ENCODE measurements around the gene SERPINB10. TPM values are rescaled to one million over a fixed set of nuclear protein-coding genes. Genes with fewer than 3 reads are reported as not detected.

SERPINB10 gene
- total and polyA plus RNA-seq, 2 of the 8 experiments (the other 6 are each of a cell fraction or from before 2014, with no cell fraction given): not detected

- H4K20me1 ChIP-seq (replicated peaks in 1 of 2; ENCODE audit: control insufficient read depth in 1 of 2, insufficient read depth in 2 of 2, low read length in 2 of 2): no peaks in the 10 kb centered on the region
- no peaks in the 10 kb centered on the region for H3K4me1 ChIP-seq (replicated peaks in 1 of 4; ENCODE audit: control insufficient read depth in 3 of 4, insufficient read depth in 4 of 4, low read length in 3 of 4)
- H2BK20ac ChIP-seq (ENCODE audit: low read length): no peak overlapping the region
- H3K56ac ChIP-seq (replicated peaks; ENCODE audit: insufficient read length, low read depth, low read length): no peak overlapping the region
- no peak overlapping the region for H3K4me3 ChIP-seq (ENCODE audit: extremely low read depth in 1 of 4, insufficient read depth in 2 of 4, low read depth in 3 of 4, low read length in 4 of 4)
- H2BK12ac ChIP-seq (ENCODE audit: low read depth, low read length): no peak overlapping the region
- no peak overlapping the region for H3K4ac ChIP-seq (replicated peaks; ENCODE audit: insufficient read length, low read depth, low read length)
- no peaks in the 10 kb centered on the region for H3K27me3 ChIP-seq (replicated peaks in 1 of 4; ENCODE audit: control insufficient read depth in 3 of 4, extremely low read depth in 1 of 4, insufficient read depth in 3 of 4, low read length in 3 of 4)
- DNase-seq (ENCODE audit: low read depth in 1 of 2, low spot score in 2 of 2) (no peak), FAIRE-seq (no peak)
- no peak overlapping the region for H2AFZ ChIP-seq (ENCODE audit: low read length)
- no peak overlapping the region for H3K9ac ChIP-seq (replicated peaks in 1 of 4; ENCODE audit: extremely low read depth in 1 of 4, low read depth in 3 of 4, low read length in 3 of 4)
- ChIA-PET POLR2A (ENCODE audit: partially characterized antibody) (no interaction called here), CTCF (ENCODE audit: partially characterized antibody) (interaction anchor here (1.1 to 1.6 kb wide), 3 partner anchors 11 to 73 kb away, joined by 4 to 6 read pairs (median 5); no protein-coding TSS in a partner anchor)
- H3K23ac ChIP-seq (ENCODE audit: insufficient read length): no peak overlapping the region
- no peaks in the 10 kb centered on the region for H3K79me2 ChIP-seq (ENCODE audit: control insufficient read depth in 1 of 2, insufficient read depth in 2 of 2, low read length in 2 of 2)
- H2BK15ac ChIP-seq (ENCODE audit: low read length): no peak overlapping the region
- H4K8ac ChIP-seq (ENCODE audit: extremely low read depth, insufficient read depth, low read length): no peak overlapping the region; the same call in 1 of the 2 replicates
- H3K18ac ChIP-seq (ENCODE audit: extremely low read depth, low read length): no peak overlapping the region
- no peak overlapping the region for H4K91ac ChIP-seq (replicated peaks; ENCODE audit: insufficient read length, low read length)
- no peak overlapping the region for H3K4me2 ChIP-seq (ENCODE audit: insufficient read depth in 1 of 2, low read depth in 2 of 2, low read length in 2 of 2)
- 90% methylated on average over 6 of the region's 6 CpGs; no CpG with 5 or more reads in 1 of the 2 experiments for WGBS, 2 experiments (ENCODE audit: extremely low coverage in 1 of 2, insufficient coverage in 1 of 2, insufficient read length in 1 of 2, insufficient replicate concordance in 2 of 2, low coverage in 1 of 2, low lambda C conversion rate in 2 of 2, missing lambda C conversion rate in 1 of 2)
- no peaks in the 10 kb centered on the region for H3K79me1 ChIP-seq (ENCODE audit: low read depth, low read length)
- H3K14ac ChIP-seq (ENCODE audit: insufficient read length): no peak overlapping the region
- no peaks in the 10 kb centered on the region for H3K36me3 ChIP-seq (ENCODE audit: control insufficient read depth in 2 of 4, insufficient read depth in 4 of 4, low read length in 3 of 4)
- H2AK5ac ChIP-seq (ENCODE audit: low read depth, low read length): no peak overlapping the region
- no peak overlapping the region for H2BK5ac ChIP-seq (ENCODE audit: low read depth, low read length)
- no peak overlapping the region for H2BK120ac ChIP-seq (replicated peaks; ENCODE audit: low read depth, low read length)
- no peaks in the 10 kb centered on the region for H3K23me2 ChIP-seq (ENCODE audit: low read depth, low read length)
- H3K9me3 ChIP-seq (ENCODE audit: insufficient read depth in 2 of 2, low read depth in 1 of 2, low read length in 1 of 2): no peaks in the 10 kb centered on the region
- H3K27ac ChIP-seq (ENCODE audit: low read depth, low read length): no peak overlapping the region
- H4K5ac ChIP-seq (ENCODE audit: insufficient read length, low read depth, low read length): no peak overlapping the region
- TF ChIP-seq SUZ12 (IDR thresholded peaks at IDR 0.05; ENCODE audit: low read length) (no peak), CBX5 (IDR thresholded peaks at IDR 0.05; ENCODE audit: low read depth, low read length) (no peak), TBP (IDR thresholded peaks at IDR 0.05; ENCODE audit: low read depth, low read length) (no peak), HDAC6 (IDR thresholded peaks at IDR 0.05; ENCODE audit: low read depth, low read length) (no peak), NANOG (IDR thresholded peaks at IDR 0.05; ENCODE audit: insufficient read depth, low read depth, low read length, poor library complexity, severe bottlenecking) (no peak), BACH1 (IDR thresholded peaks at IDR 0.05; ENCODE audit: low read length) (no peak), GABPA (IDR thresholded peaks at IDR 0.05; ENCODE audit: borderline replicate concordance, insufficient read depth, low read length) (no peak), SIRT6 (IDR thresholded peaks at IDR 0.05; ENCODE audit: low read length) (no peak), MAFK (IDR thresholded peaks at IDR 0.05; ENCODE audit: low read depth, low read length) (no peak), SRF (IDR thresholded peaks at IDR 0.05; ENCODE audit: low read depth, low read length) (no peak), CTCF (IDR thresholded peaks at IDR 0.05; ENCODE audit: control extremely low read depth in 1 of 3, insufficient read depth in 1 of 3, low read depth in 1 of 3, low read length in 3 of 3) (no peak)
These were observed 17.4 kb upstream of the SERPINB10 start for GRCh38 chr18:63890237-63890949.

All from H1 (cell line).